Neuron (in vitro differentiated cells): ENCODE data around the gene CASKIN2.

Experiments used
- H2AFZ ChIP-seq: one replicate; pipeline ENCODE4 v1.6.1; 2013; ENCODE audit warnings: low read depth, mild to moderate bottlenecking, inconsistent platforms, low read length, moderate library complexity
- H3K27me3 ChIP-seq: one replicate; pipeline ENCODE4 v1.6.1; 2013; ENCODE audit warnings: low read length; ENCODE audit not compliant: insufficient read depth
- H3K36me3 ChIP-seq: one replicate; pipeline ENCODE4 v1.6.1; 2013; ENCODE audit warnings: low read length; ENCODE audit not compliant: insufficient read depth
- H3K4me1 ChIP-seq: one replicate; pipeline ENCODE4 v1.6.1; 2013; ENCODE audit warnings: low read length; ENCODE audit not compliant: insufficient read depth
- H3K4me3 ChIP-seq: 2 replicates; pipeline ENCODE4 v1.5.1; 2013; ENCODE audit warnings: mild to moderate bottlenecking, low read length, moderate library complexity
- H3K9me3 ChIP-seq: one replicate; pipeline ENCODE4 v1.6.1; 2013; ENCODE audit warnings: low read length

CASKIN2 gene

GRCh38 chr17:75492555-75493168, 22.7 kb downstream of the CASKIN2 start:
- Histone ChIP-seq H3K36me3 (peaks cover 63% of the 10 kb centered on the region), H2AFZ (no peak overlapping the region), H3K4me3 (no peak overlapping the region), H3K9me3 (no peaks in the 10 kb centered on the region), H3K27me3 (no peaks in the 10 kb centered on the region), H3K4me1 (no peaks in the 10 kb centered on the region)

- Histone ChIP-seq H2AFZ (no peak overlapping the region), H3K4me3 (no peak overlapping the region), H3K36me3 (peaks cover 62% of the 10 kb centered on the region), H3K4me1 (no peaks in the 10 kb centered on the region), H3K9me3 (no peaks in the 10 kb centered on the region), H3K27me3 (no peaks in the 10 kb centered on the region)
These were observed 23.7 kb downstream of the CASKIN2 start for GRCh38 chr17:75491680-75492079.

- Histone ChIP-seq H2AFZ (no peak overlapping the region), H3K36me3 (peaks cover 61% of the 10 kb centered on the region), H3K9me3 (no peaks in the 10 kb centered on the region)
These were observed 24.2 kb downstream of the CASKIN2 start for GRCh38 chr17:75490953-75491649.

GRCh38 chr17:75490173-75490743, 25.1 kb downstream of the CASKIN2 start:
- Histone ChIP-seq H3K4me1 (no peaks in the 10 kb centered on the region), H3K27me3 (no peaks in the 10 kb centered on the region), H3K36me3 (peaks cover 55% of the 10 kb centered on the region), H3K9me3 (no peaks in the 10 kb centered on the region), H3K4me3 (no peak overlapping the region), H2AFZ (no peak overlapping the region)

More at GRCh38 chr17:75490953-75491649, 24.2 kb downstream of the CASKIN2 start:
- no peak overlapping the region for H3K4me3 ChIP-seq
- no peaks in the 10 kb centered on the region for H3K4me1 ChIP-seq
- H3K27me3 ChIP-seq, result no peaks in the 10 kb centered on the region

GRCh38 chr17:75489511-75489955, 25.8 kb downstream of the CASKIN2 start:
- H3K4me1 ChIP-seq, result no peaks in the 10 kb centered on the region
- peaks cover 52% of the 10 kb centered on the region for H3K36me3 ChIP-seq
- no peaks in the 10 kb centered on the region for H3K9me3 ChIP-seq
- H3K27me3 ChIP-seq, result no peaks in the 10 kb centered on the region
- H3K4me3 ChIP-seq, result no peak overlapping the region
- no peak overlapping the region for H2AFZ ChIP-seq

- H2AFZ ChIP-seq, result no peak overlapping the region
- peaks cover 51% of the 10 kb centered on the region for H3K36me3 ChIP-seq
- no peaks in the 10 kb centered on the region for H3K4me1 ChIP-seq
- H3K9me3 ChIP-seq, result no peaks in the 10 kb centered on the region
- H3K4me3 ChIP-seq, result no peak overlapping the region
- H3K27me3 ChIP-seq, result no peaks in the 10 kb centered on the region
These were observed 26.4 kb downstream of the CASKIN2 start for GRCh38 chr17:75488693-75489510.

- Histone ChIP-seq H2AFZ (no peak overlapping the region), H3K4me3 (no peak overlapping the region), H3K27me3 (no peaks in the 10 kb centered on the region), H3K4me1 (no peaks in the 10 kb centered on the region), H3K9me3 (no peaks in the 10 kb centered on the region), H3K36me3 (peaks cover 37% of the 10 kb centered on the region)
These were observed 27.8 kb downstream of the CASKIN2 start for GRCh38 chr17:75487351-75488070.

GRCh38 chr17:75486951-75487350, 28.4 kb downstream of the CASKIN2 start:
- no peaks in the 10 kb centered on the region for H3K4me1 ChIP-seq
- no peaks in the 10 kb centered on the region for H3K27me3 ChIP-seq
- no peaks in the 10 kb centered on the region for H3K9me3 ChIP-seq

GRCh38 chr17:75486151-75486550, 29.2 kb downstream of the CASKIN2 start:
- peaks cover 25% of the 10 kb centered on the region for H3K36me3 ChIP-seq
- no peaks in the 10 kb centered on the region for H3K4me1 ChIP-seq
- no peaks in the 10 kb centered on the region for H3K27me3 ChIP-seq
- H3K4me3 ChIP-seq, result no peak overlapping the region
- no peaks in the 10 kb centered on the region for H3K9me3 ChIP-seq
- no peak overlapping the region for H2AFZ ChIP-seq

More at GRCh38 chr17:75486951-75487350, 28.4 kb downstream of the CASKIN2 start:
- Histone ChIP-seq H2AFZ (no peak overlapping the region), H3K36me3 (peaks cover 32% of the 10 kb centered on the region), H3K4me3 (no peak overlapping the region)

- Histone ChIP-seq H3K27me3 (no peaks in the 10 kb centered on the region), H3K9me3 (no peaks in the 10 kb centered on the region), H3K36me3 (peaks cover 21% of the 10 kb centered on the region), H3K4me3 (no peak overlapping the region), H2AFZ (no peak overlapping the region), H3K4me1 (no peaks in the 10 kb centered on the region)
These were observed 29.6 kb downstream of the CASKIN2 start for GRCh38 chr17:75485688-75486087.

GRCh38 chr17:75482098-75482942, 33.0 kb downstream of the CASKIN2 start:
- H3K4me1 ChIP-seq, result peaks cover 7% of the 10 kb centered on the region
- H2AFZ ChIP-seq, result no peak overlapping the region
- peaks cover 17% of the 10 kb centered on the region for H3K36me3 ChIP-seq
- H3K4me3 ChIP-seq, result no peak overlapping the region
- no peaks in the 10 kb centered on the region for H3K27me3 ChIP-seq
- no peaks in the 10 kb centered on the region for H3K9me3 ChIP-seq
